Fibroblast of villous mesenchyme (primary cell): Measurements from ENCODE around the gene TUFM. TPM values are rescaled to one million over a fixed set of nuclear protein-coding genes. Genes with fewer than 3 reads are reported as not detected.

Source experiments
- DNase-seq: peaks from one replicate; pipeline ENCODE4 v3.0.0-alpha.2; 2010; ENCODE audit warnings: low read depth
- H3K4me3 ChIP-seq: 2 replicates; pipeline ENCODE4 v1.5.1; 2011; ENCODE audit warnings: low read depth, mild to moderate bottlenecking, low read length
- CTCF ChIP-seq: IDR thresholded peaks from 2 replicates; pipeline ENCODE4 v1.5.1; 2012; ENCODE audit warnings: low read depth, mild to moderate bottlenecking, low read length; ENCODE audit not compliant: insufficient read depth
- total RNA-seq: library from RNA; depleted of rRNA; stranded (reverse); fragments of >200 nt; gene quantifications from 2 replicates; pipeline ENCODE4 v1.2.3, GENCODE V29; 2012

TUFM gene
- total RNA-seq, 1 donor: 94.6 TPM

- TF ChIP-seq CTCF: no peak
- no peak overlapping the region for H3K4me3 ChIP-seq
- DNase-seq: no peak
Observed at GRCh38 chr16:28865722-28866453, 19.7 kb upstream of the TUFM start.

GRCh38 chr16:28865001-28865688 is 19.0 kb upstream of the TUFM start:
- peak overlapping the region; percentile 96 for H3K4me3 ChIP-seq
- no peak for TF ChIP-seq CTCF
- DNase-seq: no peak

- TF ChIP-seq CTCF: no peak
- DNase-seq: peak; percentile 53
- peak overlapping the region; percentile 96 for H3K4me3 ChIP-seq
Observed at GRCh38 chr16:28863929-28864793, 18.0 kb upstream of the TUFM start.

- no peak for DNase-seq
Observed at GRCh38 chr16:28859326-28859725, 13.2 kb upstream of the TUFM start.

GRCh38 chr16:28858421-28858820 is 12.3 kb upstream of the TUFM start:
- DNase-seq: no peak
- no peak for TF ChIP-seq CTCF
- no peak overlapping the region for H3K4me3 ChIP-seq

More at GRCh38 chr16:28859326-28859725, 13.2 kb upstream of the TUFM start:
- H3K4me3 ChIP-seq: no peak overlapping the region
- TF ChIP-seq CTCF: no peak

GRCh38 chr16:28846933-28847273 is 755 bp upstream of the TUFM start:
- TF ChIP-seq CTCF: no peak
- DNase-seq: no peak
- peak overlapping the region; percentile 97 for H3K4me3 ChIP-seq
